ENCODE data around the gene BDNF.

Gene BDNF

DNA sequence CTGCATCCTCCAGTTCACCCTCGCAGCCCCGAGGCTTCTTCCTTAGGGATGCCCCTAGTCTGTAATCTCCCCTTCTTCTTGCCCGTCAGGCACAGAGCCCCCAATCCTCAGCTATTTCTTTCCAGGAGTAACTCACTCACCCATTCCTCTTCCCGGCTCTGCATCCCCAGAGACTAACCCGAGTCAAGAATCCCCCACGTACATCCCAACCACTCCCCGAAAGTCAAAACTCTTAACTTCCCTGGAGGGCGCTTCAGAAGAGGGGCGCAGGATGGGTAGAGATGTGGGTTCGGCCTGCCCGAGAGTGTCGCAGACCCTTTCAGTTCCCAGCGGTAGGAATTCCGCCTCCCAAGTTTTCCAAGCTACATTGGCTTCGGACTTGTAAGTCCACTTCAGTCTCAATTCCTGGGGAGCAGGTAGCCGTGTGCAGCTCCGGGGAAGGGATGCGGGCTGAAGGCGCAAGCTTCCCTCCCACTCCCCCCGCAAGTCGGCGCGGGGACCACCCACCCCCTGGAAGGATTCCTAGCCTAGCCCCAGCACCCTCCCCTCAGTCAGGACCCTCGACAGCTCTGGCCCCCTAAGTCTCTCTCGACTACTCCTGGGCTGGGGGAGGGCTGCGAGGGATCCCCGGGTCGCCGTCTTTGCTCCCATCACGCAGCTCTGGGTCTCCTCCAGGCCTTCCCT lies 871 bp downstream of the BDNF start:
- CTCF ChIA-PET, result interaction anchor here (0.6 to 2.6 kb wide), 15 partner anchors 12 to 1637 kb away, joined by 3 to 33 read pairs (median 5); no protein-coding TSS in a partner anchor
- H3K9me3 Mint-ChIP-seq, result no peaks in the 10 kb centered on the region
- peak overlapping the region; percentile 32 for H3K4me3 Mint-ChIP-seq
- peaks cover 62% of the 10 kb centered on the region for H3K27me3 Mint-ChIP-seq
- DNase-seq, result no peak
- no peaks in the 10 kb centered on the region for H3K36me3 Mint-ChIP-seq
- no peak overlapping the region for H3K27ac Mint-ChIP-seq
- peaks cover 23% of the 10 kb centered on the region for H3K4me1 Mint-ChIP-seq

DNA sequence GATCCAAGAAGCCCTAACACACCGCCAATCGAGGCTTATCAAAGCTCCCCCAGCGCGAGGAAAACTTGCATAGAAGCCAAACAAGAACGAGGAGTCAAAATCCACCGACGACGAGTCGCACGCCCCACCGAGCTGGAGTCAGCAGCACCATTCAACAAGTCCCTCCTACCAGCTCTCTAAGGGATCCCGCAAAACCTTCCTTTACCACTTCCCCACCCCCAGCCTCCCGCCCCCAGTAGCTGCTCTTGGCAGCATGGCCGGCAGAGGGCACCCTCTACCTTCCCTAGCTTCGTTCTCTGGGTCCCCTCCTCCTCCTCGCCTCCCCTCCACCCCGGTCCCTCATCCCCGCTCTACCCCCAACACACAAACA lies 1.4 kb downstream of the BDNF start:
- DNase-seq, result peak; percentile 73
- Mint-ChIP-seq H3K27me3 (peaks cover 62% of the 10 kb centered on the region), H3K27ac (no peak overlapping the region), H3K4me1 (peaks cover 23% of the 10 kb centered on the region), H3K36me3 (no peaks in the 10 kb centered on the region), H3K9me3 (no peaks in the 10 kb centered on the region), H3K4me3 (peak overlapping the region; percentile 32)
- CTCF ChIA-PET, result interaction anchor here (0.6 to 2.6 kb wide), 15 partner anchors 12 to 1637 kb away, joined by 3 to 33 read pairs (median 4); no protein-coding TSS in a partner anchor

DNA sequence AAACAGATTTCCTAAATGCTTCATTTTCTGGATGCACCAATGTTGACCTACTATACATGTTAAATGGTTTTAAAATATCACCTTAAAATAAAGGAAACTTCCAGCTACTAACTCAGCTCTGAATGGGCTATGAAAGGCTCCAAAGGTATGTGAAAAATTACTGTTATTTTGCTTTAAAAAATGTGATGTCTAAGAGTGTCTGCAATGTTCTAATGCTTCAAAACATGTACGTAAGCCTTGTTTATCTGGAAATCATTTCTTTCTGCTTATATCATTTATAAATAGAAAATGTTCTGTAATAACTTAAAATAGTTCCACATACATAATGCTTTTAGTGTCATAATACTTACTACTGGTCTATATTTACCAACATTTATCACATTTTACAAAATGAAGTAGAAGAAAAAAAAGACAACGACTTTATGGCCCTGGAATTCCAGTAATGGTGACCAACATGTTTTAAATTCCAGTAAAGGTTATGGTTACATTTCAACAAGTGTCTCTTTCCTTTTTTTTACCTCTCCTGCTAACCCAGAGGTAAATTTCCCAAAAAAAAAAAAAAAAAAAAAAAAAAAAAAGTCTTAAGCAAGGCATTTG lies 2.5 kb downstream of the BDNF start:
- H3K4me1 Mint-ChIP-seq, result peaks cover 23% of the 10 kb centered on the region
- peaks cover 56% of the 10 kb centered on the region for H3K27me3 Mint-ChIP-seq
- no peak overlapping the region for H3K27ac Mint-ChIP-seq
- CTCF ChIA-PET, result interaction anchor here (1.9 kb wide), 1 partner anchor 832 kb away, joined by 6 read pairs; no protein-coding TSS in a partner anchor
- no peak for DNase-seq
- H3K9me3 Mint-ChIP-seq, result no peaks in the 10 kb centered on the region
- no peak overlapping the region for H3K4me3 Mint-ChIP-seq
- no peaks in the 10 kb centered on the region for H3K36me3 Mint-ChIP-seq

DNA sequence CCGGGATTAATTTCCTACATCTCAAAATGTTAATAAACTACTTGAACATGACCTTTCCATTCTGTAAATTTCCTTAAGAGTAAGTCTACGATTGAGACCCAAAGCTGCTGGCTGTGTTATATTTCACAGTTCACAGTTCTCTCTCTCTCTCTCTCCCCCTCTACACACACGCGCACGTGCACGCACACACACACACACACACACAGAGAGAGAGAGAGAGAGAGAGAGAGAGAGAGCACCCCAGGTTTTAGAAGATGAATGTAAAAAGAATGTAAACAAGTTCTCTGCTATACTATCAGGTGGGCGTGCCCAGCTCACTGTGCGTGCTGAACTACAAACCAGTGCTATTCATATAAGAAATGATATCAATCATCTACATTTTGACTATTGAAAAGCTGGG lies 3.3 kb downstream of the BDNF start:
- Mint-ChIP-seq H3K27ac (no peak overlapping the region), H3K4me1 (peaks cover 23% of the 10 kb centered on the region), H3K9me3 (no peaks in the 10 kb centered on the region), H3K27me3 (peaks cover 47% of the 10 kb centered on the region), H3K4me3 (no peak overlapping the region), H3K36me3 (no peaks in the 10 kb centered on the region)
- no peak for DNase-seq
- CTCF ChIA-PET, result interaction anchor here (0.6 to 1.9 kb wide), 2 partner anchors 10 to 833 kb away, joined by 4 to 6 read pairs; no protein-coding TSS in a partner anchor

DNA sequence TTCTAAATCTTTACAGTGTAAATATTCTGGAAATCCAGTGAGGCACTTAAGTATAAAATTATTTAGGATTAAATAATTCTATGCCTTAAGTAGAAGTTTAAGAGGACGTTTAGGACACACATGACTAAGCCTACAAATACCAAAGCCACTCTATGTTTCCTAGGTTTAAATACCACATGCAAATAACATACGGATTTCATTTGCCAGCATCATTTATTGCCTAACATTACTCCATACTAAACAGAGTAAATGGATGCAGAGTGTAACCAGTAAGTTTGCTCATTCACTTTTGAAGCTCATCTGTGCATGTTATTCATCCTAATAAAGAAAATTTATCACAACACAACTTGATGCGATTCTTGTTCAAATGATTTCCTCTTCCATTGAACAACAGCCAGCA lies 4.1 kb downstream of the BDNF start:
- no peak overlapping the region for H3K27ac Mint-ChIP-seq
- no peak overlapping the region for H3K4me3 Mint-ChIP-seq
- peaks cover 17% of the 10 kb centered on the region for H3K4me1 Mint-ChIP-seq
- no peaks in the 10 kb centered on the region for H3K36me3 Mint-ChIP-seq
- H3K27me3 Mint-ChIP-seq, result peaks cover 39% of the 10 kb centered on the region
- no peak for DNase-seq
- no peaks in the 10 kb centered on the region for H3K9me3 Mint-ChIP-seq
- CTCF ChIA-PET, result interaction anchor here (0.8 to 1.9 kb wide), 2 partner anchors 42 to 834 kb away, joined by 3 to 6 read pairs; no protein-coding TSS in a partner anchor

DNA sequence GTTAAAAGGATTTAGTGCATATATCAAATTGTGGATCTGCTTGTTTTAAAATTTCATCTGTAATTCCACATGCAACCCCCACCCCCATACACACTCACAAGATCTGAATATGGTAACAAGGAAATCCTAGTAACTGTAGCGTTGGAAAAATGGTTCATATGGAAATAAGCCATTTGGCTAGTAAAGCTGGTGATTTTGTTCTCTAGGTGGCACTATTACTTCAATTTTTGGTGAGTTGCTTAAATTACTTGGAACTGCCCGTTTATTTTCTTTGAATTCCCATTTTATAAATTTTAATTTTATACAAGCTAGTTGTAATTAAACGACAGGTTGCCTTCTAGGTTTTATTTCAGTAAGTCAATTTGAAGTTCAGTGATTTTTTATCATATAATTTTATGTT lies 5.3 kb downstream of the BDNF start:
- no peak overlapping the region for H3K4me3 Mint-ChIP-seq
- no peak for DNase-seq
- H3K9me3 Mint-ChIP-seq, result no peaks in the 10 kb centered on the region
- H3K27ac Mint-ChIP-seq, result no peak overlapping the region
- peaks cover 30% of the 10 kb centered on the region for H3K27me3 Mint-ChIP-seq
- H3K4me1 Mint-ChIP-seq, result peaks cover 12% of the 10 kb centered on the region
- CTCF ChIA-PET, result no interaction called here
- H3K36me3 Mint-ChIP-seq, result no peaks in the 10 kb centered on the region

DNA sequence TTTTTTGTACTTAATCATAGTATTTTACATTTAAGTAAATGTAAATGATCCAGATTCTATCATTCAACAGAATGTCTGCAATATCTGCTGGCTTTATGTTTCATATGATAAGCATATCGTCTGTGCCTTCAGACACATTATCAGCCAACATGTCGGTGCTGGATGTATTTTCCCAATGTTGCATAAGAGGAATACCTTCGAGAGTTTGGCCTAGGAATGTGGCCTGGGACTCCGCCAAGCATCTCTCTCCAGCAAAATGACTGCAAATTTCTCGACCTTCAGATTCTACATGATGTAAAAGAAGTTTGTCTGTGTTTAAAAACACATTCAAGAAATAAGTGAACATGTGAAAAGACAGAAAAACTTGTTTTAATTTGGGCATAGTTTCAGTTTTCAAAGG lies 6.9 kb downstream of the BDNF start:
- Mint-ChIP-seq H3K9me3 (no peaks in the 10 kb centered on the region), H3K27me3 (peaks cover 15% of the 10 kb centered on the region), H3K4me1 (no peaks in the 10 kb centered on the region), H3K4me3 (no peak overlapping the region), H3K27ac (no peak overlapping the region), H3K36me3 (no peaks in the 10 kb centered on the region)
- DNase-seq, result no peak
- CTCF ChIA-PET, result interaction anchor here (0.6 kb wide), 1 partner anchor 9 kb away, joined by 3 read pairs; no protein-coding TSS in a partner anchor

DNA sequence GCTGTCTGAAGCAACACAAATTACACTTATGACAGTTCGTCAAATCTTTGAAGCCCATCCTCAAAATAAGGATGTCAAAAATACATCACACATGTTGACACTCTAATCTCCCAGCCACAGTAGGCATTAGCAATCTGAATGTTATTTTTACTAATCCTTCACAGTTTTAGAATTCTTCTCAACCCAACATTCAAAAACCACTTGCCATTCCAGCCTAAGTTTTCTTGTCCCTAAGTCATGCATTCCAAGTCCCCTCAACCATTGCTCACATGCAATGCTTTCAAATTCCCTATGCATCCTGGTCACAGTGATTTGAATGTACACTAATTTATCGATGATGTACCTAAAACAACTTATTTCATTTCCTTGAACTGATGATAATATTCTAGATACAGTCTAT lies 7.5 kb downstream of the BDNF start:
- Mint-ChIP-seq H3K27me3 (peaks cover 15% of the 10 kb centered on the region), H3K4me3 (no peak overlapping the region), H3K27ac (no peak overlapping the region), H3K4me1 (no peaks in the 10 kb centered on the region), H3K9me3 (no peaks in the 10 kb centered on the region), H3K36me3 (no peaks in the 10 kb centered on the region)
- CTCF ChIA-PET, result interaction anchor here (0.6 kb wide), 1 partner anchor 8 kb away, joined by 3 read pairs; no protein-coding TSS in a partner anchor
- DNase-seq, result no peak

DNA sequence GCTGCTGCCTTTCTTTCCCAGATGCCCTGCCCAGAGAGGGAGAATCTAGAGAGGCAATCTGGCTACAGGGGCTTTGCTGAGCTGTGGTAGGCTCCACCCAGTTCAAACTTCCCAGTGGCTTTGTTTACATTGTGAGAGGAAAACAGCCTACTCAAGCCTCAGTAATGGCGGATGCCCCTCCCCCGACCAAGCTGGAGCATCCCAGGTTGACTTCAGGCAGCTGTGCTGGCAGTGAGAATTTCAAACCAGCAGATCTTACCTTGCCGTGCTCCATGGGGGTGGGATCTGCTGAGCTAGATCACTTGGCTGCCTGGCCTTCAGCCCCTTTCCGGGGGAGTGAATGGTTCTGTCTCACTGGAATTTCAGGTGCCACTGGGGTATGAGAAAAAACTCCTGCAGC lies 12.2 kb downstream of the BDNF start:
- Mint-ChIP-seq H3K27me3 (no peaks in the 10 kb centered on the region), H3K36me3 (no peaks in the 10 kb centered on the region), H3K4me3 (no peak overlapping the region), H3K9me3 (no peaks in the 10 kb centered on the region), H3K27ac (no peak overlapping the region), H3K4me1 (no peaks in the 10 kb centered on the region)
- CTCF ChIA-PET, result no interaction called here
- no peak for DNase-seq

DNA sequence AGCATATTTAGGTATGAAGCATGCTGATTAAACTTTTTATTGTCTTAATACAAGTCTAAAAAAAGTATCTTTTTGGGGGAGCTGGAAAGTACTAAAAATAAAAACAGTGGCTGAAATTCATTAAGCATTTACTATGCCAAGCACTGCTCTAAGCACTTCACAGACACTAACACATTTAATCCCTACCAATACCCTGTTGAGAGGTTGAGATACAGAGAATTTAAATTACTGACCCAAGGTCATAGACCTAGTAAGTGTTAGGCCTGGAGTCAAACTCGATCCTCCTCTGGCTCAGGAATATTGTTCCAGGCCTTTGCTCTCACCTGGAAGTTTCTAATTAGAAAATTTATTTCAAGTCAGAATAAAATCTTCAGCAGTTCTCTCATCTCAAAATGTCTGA lies 18.6 kb downstream of the BDNF start:
- CTCF ChIA-PET, result no interaction called here
- Mint-ChIP-seq H3K4me1 (no peaks in the 10 kb centered on the region), H3K36me3 (no peaks in the 10 kb centered on the region)

DNA sequence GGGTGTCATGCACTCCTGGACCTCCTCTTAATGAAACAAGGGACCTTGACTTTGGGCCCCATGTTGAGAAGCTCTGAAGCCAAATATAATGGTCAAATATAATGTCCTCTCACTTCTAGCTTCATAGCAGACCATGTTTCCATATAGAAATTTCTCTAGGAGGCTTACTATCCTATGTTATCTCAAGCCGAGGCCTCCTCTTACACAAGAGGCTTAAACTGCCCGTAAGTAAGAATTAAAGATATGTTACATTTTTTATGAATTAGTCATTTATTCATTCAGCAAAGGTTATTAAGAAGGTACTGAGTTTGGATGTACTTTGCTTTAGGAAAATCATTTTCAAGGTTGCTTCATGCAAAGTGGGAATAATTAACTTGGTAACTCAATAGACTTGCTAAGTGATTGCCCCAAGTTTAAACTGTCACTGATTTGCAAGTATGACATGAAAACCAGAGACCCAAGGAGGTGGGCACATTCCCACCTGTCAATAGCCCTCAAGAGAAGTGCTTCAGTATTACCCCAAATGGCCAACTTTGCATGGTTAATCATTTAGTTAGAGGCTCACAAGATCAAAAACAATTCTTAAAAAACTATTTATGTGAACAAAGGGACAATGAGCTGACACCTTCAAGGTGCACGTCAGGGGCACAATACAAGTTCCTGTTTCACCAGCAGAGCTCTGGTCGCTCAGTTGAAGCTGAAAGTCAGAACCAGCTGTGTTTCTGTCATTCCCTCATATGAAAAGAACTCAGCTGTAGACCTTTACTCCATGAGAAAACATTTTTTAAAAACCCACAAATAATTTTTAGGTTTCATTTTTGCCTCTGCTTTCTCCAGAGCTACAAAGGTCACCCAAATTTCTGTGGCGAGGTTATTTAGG lies 20.9 kb downstream of the BDNF start:
- H3K4me1 Mint-ChIP-seq, result no peaks in the 10 kb centered on the region
- DNase-seq, result no peak
- no peak overlapping the region for H3K4me3 Mint-ChIP-seq
- CTCF ChIA-PET, result no interaction called here
- no peaks in the 10 kb centered on the region for H3K27me3 Mint-ChIP-seq
- no peak overlapping the region for H3K27ac Mint-ChIP-seq
- H3K36me3 Mint-ChIP-seq, result no peaks in the 10 kb centered on the region
- no peaks in the 10 kb centered on the region for H3K9me3 Mint-ChIP-seq

More for the DNA sequence above, 18.6 kb downstream of the BDNF start:
- Mint-ChIP-seq H3K4me3 (no peak overlapping the region), H3K27ac (no peak overlapping the region), H3K9me3 (no peaks in the 10 kb centered on the region), H3K27me3 (no peaks in the 10 kb centered on the region)
- DNase-seq, result no peak

DNA sequence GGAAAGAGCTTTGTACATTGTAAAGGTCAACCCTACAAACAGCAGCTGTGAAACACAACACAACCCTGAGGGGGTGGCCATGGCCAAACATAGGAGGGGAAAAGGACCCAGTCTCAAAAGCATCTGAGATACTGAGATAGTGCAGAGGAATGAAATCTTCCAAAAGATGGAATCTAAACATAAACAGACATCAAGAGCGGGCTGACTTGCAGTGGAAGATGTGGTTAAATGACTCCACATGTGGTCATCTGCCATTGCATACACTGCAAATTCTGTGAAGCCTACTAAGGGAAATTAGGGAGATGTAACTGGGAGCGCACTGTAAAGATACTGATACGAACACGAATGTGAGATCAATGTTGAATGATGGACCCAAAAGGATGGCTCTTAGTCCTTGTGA lies 22.0 kb downstream of the BDNF start:
- no peak for DNase-seq
- Mint-ChIP-seq H3K9me3 (no peaks in the 10 kb centered on the region), H3K4me3 (no peak overlapping the region), H3K27me3 (no peaks in the 10 kb centered on the region), H3K36me3 (no peaks in the 10 kb centered on the region), H3K27ac (no peak overlapping the region), H3K4me1 (no peaks in the 10 kb centered on the region)
- CTCF ChIA-PET, result no interaction called here

DNA sequence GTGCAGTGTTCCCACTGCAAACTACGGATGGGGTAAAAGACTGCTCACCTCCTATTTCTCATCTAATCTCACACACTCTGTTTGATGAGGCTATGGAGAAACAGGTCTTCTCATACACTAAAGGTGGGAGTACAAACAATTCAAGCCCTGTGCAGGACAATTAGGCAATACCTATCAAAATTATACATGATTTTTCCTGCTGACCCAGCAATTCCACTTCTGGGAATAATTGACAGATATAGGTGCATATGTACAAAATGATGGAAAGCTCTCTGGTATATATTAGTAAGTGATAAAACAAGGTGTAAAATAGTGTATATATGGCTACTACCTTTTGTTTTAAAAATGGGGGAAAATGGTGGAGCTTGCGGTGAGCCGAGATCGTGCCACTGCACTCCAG lies 23.1 kb downstream of the BDNF start:
- Mint-ChIP-seq H3K27ac (no peak overlapping the region), H3K27me3 (no peaks in the 10 kb centered on the region), H3K4me1 (no peaks in the 10 kb centered on the region), H3K9me3 (no peaks in the 10 kb centered on the region), H3K4me3 (no peak overlapping the region), H3K36me3 (no peaks in the 10 kb centered on the region)
- no peak for DNase-seq
- CTCF ChIA-PET, result no interaction called here

DNA sequence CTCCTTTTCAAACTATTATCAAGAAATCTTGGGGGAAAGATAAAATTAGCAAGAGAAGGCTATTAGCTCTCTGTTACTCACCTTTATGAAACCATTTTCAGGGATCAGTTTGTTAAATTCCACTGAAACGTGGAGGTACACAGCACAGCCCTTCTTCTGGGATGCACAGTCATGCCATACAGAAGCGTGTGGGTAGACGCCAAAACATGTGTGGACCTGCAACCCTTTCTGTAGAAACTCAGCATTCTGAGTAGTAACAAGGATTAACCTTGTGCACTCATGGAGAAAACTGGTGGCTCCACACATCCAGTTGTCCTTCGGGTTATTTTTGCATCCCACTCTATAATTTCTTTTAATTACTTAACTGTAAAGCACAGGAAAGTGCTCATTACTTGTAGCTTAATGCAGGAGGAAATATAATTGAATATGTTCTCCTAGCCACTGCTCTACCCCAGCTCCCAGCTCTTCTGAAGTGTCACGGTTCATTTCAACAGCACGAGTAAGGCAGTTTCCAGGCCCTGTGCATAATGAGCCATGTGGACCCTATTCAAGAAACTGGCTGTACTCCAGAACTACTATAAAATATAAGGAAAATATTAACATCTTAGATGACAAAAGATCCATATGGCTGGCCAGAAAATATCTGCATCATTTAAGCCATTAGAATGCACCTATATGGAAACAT lies 26.1 kb downstream of the BDNF start:
- CTCF ChIA-PET, result no interaction called here
- no peaks in the 10 kb centered on the region for H3K36me3 Mint-ChIP-seq
- H3K9me3 Mint-ChIP-seq, result no peaks in the 10 kb centered on the region
- no peak overlapping the region for H3K4me3 Mint-ChIP-seq
- DNase-seq, result no peak
- H3K27ac Mint-ChIP-seq, result no peak overlapping the region
- no peaks in the 10 kb centered on the region for H3K4me1 Mint-ChIP-seq
- no peaks in the 10 kb centered on the region for H3K27me3 Mint-ChIP-seq

Data from activated naive CD4-positive, alpha-beta T cell treated with anti-CD3 and anti-CD28 coated beads, Interleukin-2, amount 10 ng/mL, durations not matched to agents 7 days and 5 days (primary cell).